Testis (tissue), 2 donors: ENCODE results near the gene CAPRIN1.

ENCODE experiments used
- CTCF ChIP-seq, 3 experiments: fragments of 450-650 bp in 2 of 3; fragments of 200-600 bp in 1 of 3; sonication (generic) in 1 of 3; IDR thresholded peaks; one replicate each; pipeline ENCODE4 v1.5.1; 2016 to 2019; ENCODE audit warnings: antibody characterized with exemption in 3 of 3, mild to moderate bottlenecking in 2 of 3, moderate library complexity in 1 of 3
- POLR2A ChIP-seq: fragments of 450-650 bp; IDR thresholded peaks from one replicate; pipeline ENCODE4 v1.6.1; 2017; ENCODE audit warnings: antibody characterized with exemption, mild to moderate bottlenecking, moderate library complexity

- TF ChIP-seq CTCF (IDR thresholded peaks at IDR 0.05), result no peak
- no peak for TF ChIP-seq POLR2A
Measured at GRCh38 chr11:34140149-34140548, 88.6 kb downstream of the CAPRIN1 start.
